ENCODE data around the gene KRT26.

The KRT26 gene

DNA sequence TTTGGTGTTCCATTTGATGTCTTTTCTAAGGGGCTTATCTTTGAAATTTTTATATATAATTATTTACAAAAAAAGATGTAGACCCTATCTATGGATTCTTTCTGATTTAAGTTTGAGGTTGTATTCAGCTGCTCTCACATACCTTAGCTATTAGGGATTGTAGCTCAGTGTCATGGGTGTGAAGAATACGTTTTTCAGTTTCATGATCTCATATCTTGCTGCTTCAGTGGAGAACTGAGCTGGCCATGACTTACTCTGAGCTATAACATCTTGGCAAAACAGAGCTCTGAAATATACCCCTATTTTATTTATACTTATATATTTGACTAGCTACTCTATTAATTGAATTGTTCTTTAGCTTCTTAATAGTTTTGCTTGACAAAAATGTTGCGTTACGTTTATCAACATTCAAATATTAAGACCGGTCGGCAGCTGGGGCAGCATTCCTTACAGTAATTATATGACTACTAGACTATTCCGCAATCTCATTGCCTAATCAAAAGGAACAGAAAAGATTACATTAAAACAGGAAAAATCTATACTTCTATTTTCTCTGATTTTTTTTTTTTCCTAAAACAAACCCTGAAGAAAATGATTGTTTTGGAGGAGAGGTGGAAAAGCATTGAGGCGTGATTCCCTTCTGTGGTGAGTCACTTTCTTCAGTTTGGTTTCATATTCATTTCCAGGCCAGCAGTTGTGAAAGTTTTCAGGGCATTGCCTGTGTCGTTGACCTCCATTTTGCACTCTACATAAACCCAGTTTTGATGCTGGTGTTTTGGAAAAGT lies 44.4 kb downstream of the KRT26 start:
- DNase-seq (ENCODE audit: low spot score), result no peak

DNA sequence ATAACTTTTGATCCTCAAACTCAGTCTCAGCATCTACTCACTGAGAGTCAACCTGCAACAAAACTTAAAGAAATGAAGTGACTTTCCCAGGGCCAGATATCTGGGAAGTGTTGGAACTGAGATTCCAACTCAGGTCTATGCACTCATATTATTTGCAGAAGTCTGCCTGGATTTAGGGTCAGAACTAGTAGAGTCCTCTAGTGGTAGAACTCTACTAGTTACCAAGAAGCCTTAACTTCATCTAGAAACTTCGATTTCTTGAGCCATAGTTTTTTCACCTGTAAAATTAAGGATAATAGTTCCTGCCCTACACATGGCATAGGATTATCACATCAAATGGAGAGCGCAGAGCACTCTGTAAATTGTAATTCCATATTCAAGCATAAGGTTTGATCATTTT lies 45.1 kb downstream of the KRT26 start:
- DNase-seq (ENCODE audit: low spot score), result no peak

DNA sequence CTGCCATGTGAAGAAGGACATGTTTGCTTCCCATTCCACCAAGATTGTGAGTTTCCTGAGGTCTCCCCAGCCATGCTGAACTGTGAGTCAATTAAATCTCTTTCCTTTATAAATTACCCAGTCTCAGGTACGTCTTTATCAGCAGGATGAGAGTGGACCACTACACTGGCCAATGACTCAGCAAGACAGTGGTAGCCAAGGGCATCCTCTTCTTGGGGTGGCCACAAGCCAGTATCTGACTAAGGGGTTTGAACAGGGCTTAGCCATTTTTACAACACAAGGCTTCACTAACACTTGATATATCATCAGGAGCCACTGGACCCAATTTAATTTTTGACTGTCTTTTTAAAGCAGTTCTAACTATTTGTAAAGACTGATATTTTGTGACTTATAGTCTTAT lies 47.3 kb downstream of the KRT26 start:
- no peak for DNase-seq (ENCODE audit: low spot score)

DNA sequence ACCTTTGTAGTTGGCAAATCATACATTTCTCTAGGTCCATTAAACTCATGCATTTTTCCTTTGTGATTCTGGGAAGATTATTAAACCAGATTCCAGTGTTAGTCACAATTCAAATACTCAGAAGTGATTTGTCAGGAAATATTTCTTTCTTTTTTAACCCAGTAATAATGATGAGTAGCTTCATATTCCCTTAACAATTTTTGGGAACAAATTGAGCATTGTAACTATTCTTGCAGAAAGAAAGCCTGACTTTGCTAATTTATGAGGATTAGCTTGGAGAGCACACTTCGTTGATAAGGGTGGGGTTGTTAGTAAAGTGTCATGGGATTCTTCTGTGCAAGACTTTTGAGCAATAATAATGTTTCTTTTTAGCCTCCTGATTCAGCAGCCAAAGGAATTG lies 49.8 kb downstream of the KRT26 start:
- DNase-seq (ENCODE audit: low spot score), result no peak

DNA sequence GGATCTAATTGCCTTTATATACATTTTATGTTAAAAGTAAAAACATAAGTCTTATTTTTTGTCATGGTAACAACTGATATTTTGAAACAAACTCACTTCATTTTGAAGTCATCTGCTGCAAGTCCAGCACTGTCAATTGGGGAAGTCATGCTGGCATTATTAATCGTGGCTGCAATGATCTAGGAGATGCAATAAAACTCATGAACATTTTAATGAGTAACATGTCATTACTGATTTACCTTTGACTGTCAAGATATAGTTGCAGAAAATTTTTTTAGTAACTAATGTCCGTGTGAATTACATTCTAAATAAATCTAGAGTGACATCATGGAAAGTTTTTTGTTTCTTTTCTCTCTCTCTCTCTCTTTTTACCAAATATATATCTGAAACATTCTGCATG lies 51.1 kb downstream of the KRT26 start:
- DNase-seq (ENCODE audit: low spot score), result no peak

DNA sequence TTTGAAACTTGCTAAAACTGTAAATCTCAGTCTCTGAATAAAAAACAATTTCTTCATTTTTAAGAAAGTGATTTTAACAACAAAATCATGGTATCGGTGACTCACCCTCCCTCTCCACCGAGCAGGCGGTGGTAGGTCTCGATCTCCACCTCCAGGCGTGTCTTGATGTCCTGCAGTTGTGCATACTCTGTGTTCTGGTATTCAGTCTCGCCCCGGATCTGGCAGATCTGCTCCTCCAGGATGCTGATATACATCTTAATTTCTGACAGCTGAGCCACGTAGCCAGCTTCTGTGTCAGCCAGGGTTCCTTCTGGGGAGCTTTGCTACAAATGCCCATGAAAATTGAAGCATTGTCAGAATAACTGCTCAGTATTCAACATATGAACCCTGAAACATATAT lies 53.1 kb downstream of the KRT26 start:
- DNase-seq (ENCODE audit: low spot score), result no peak

DNA sequence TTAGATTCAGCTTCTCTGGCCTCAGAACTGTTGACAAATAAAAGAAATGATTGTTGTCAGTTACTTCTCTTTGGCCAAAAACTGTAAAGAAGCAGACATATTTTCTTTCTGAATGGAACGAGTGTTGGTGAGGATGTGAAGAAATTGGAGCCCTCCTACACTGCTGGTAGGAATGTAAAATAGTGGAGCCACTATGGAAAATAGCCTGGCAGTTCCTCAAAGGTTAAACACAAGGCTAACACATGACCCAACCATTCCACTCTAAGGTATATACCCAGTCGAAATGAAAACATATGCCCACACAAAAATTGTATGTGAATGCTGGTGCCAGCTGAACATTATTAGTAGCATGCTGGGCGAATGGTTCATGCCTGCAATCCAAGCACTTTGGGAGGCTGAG lies 54.2 kb downstream of the KRT26 start:
- DNase-seq (ENCODE audit: low spot score), result no peak

Data from globus pallidus (tissue), 1 donor.